HepG2 (cell line): ENCODE measurements around the gene TMEM63C. TPM values are rescaled to one million over a fixed set of nuclear protein-coding genes. Genes with fewer than 3 reads are reported as not detected.

Source experiments
- ATAC-seq: fragments of 200-7000 bp; cut with Tn5 transposase; 3 replicates; pipeline ENCODE4 v1.9.1; 2020; ENCODE audit warnings: mild to moderate bottlenecking, moderate library complexity
- BruUV-seq: library from RNA; stranded (reverse); fragments of 400-500 nt; replicated peaks from 2 replicates; lab custom pipeline; 2021; lab: Mats Ljungman, UMichigan
- CTCF ChIA-PET: fragments of 300-600 bp; formaldehyde crosslinking; extraction: SDS; loops from one replicate; lab custom pipeline; 2021; ENCODE audit warnings: low total read pairs, inconsistent platforms, low intra/inter-chr PET ratio; lab: Yijun Ruan, JAX
- POLR2A ChIA-PET: fragments of 350-600 bp; sonication (Branson Sonifier 250); formaldehyde crosslinking; loops from one replicate; lab custom pipeline; 2020; ENCODE audit warnings: antibody characterized with exemption, inconsistent platforms; lab: Yijun Ruan, JAX
- DNase-seq: peaks from one replicate; pipeline ENCODE4 v3.0.0-alpha.2; 2015; ENCODE audit warnings: low spot score
- FAIRE-seq: peaks from 3 replicates; lab custom pipeline; 2011; peaks lifted over from hg19 to GRCh38; lab: Jason Lieb, UNC
- H2AFZ ChIP-seq: one replicate; pipeline ENCODE4 v1.6.1; 2011; ENCODE audit warnings: low read length, inconsistent platforms
- H3K27ac ChIP-seq: fragments of 300-600 bp; 3 replicates; pipeline ENCODE4 v1.8.0; 2011; ENCODE audit warnings: mixed run types, mild to moderate bottlenecking, mixed read lengths, low read length, inconsistent platforms; ENCODE audit not compliant: insufficient read depth; ENCODE audit errors: extremely low read length
- H3K27me3 ChIP-seq, 2 experiments: fragments of 200-600 bp in 1 of 2; 2 replicates in 1 of 2; 3 replicates in 1 of 2; pipeline versions ENCODE4 v1.6.0 to v1.8.0; 2011; ENCODE audit warnings: low read length in 2 of 2, mild to moderate bottlenecking in 2 of 2, moderate library complexity in 2 of 2, inconsistent platforms in 1 of 2; ENCODE audit not compliant: insufficient read depth in 2 of 2, control insufficient read depth in 1 of 2
- H3K36me3 ChIP-seq, 2 experiments: fragments of 200-600 bp in 1 of 2; replicated peaks in 1 of 2; 2 replicates in 1 of 2; 3 replicates in 1 of 2; pipeline versions ENCODE4 v1.5.1 to v1.8.0; 2011; ENCODE audit warnings: low read length in 2 of 2, inconsistent platforms in 1 of 2; ENCODE audit not compliant: insufficient read depth in 2 of 2, control insufficient read depth in 1 of 2
- H3K4me1 ChIP-seq: 2 replicates; pipeline ENCODE4 v1.5.1; 2012; ENCODE audit warnings: low read length, inconsistent platforms; ENCODE audit not compliant: insufficient read depth
- H3K4me2 ChIP-seq: 2 replicates; pipeline ENCODE4 v1.6.0; 2011; ENCODE audit warnings: low read depth, low read length, inconsistent platforms
- H3K4me3 ChIP-seq, 3 experiments: fragments of 200-600 bp in 1 of 3; sonication (generic), shearing (Covaris generic) in 1 of 3; replicated peaks in 1 of 3; 2 replicates each; pipeline ENCODE4 v1.5.1; 2011 to 2016; ENCODE audit warnings: low read length in 3 of 3, inconsistent platforms in 2 of 3, low read depth in 2 of 3, mild to moderate bottlenecking in 2 of 3, control low read depth in 1 of 3, mixed read lengths in 1 of 3; ENCODE audit not compliant: insufficient read depth in 1 of 3
- H3K79me2 ChIP-seq: one replicate; pipeline ENCODE4 v1.6.1; 2011; ENCODE audit warnings: low read length, inconsistent platforms; ENCODE audit not compliant: insufficient read depth
- H3K9ac ChIP-seq: 2 replicates; pipeline ENCODE4 v1.6.0; 2011; ENCODE audit warnings: mild to moderate bottlenecking, low read depth, low read length, inconsistent platforms; ENCODE audit not compliant: insufficient read depth
- H3K9me3 ChIP-seq: 2 replicates; pipeline ENCODE4 v1.5.1; 2012; ENCODE audit warnings: mild to moderate bottlenecking, low read length
- H4K20me1 ChIP-seq: 2 replicates; pipeline ENCODE4 v1.6.0; 2011; ENCODE audit warnings: inconsistent platforms, mild to moderate bottlenecking, low read length, moderate library complexity; ENCODE audit not compliant: insufficient read depth
- SATB2 ChIP-seq: sonication (generic); formaldehyde crosslinking; IDR thresholded peaks from 2 replicates; pipeline ENCODE4 v1.5.0; 2020; ENCODE audit warnings: missing genetic modification reagents
- TBP ChIP-seq: sonication (generic); formaldehyde crosslinking; IDR thresholded peaks from 2 replicates; pipeline ENCODE4 v1.5.0; 2020; ENCODE audit warnings: missing genetic modification reagents
- U2AF2 ChIP-seq: fragments of 200-400 bp; formaldehyde crosslinking; IDR thresholded peaks from 2 replicates; pipeline ENCODE4 v1.6.1; 2017; ENCODE audit warnings: low read depth, mild to moderate bottlenecking, low read length
- ZBTB7B ChIP-seq: sonication (generic); formaldehyde crosslinking; IDR thresholded peaks from 2 replicates; pipeline ENCODE4 v1.4.0; 2020; ENCODE audit warnings: missing genetic modification reagents
- ZNF350 ChIP-seq: sonication (generic); formaldehyde crosslinking; IDR thresholded peaks from 2 replicates; pipeline ENCODE4 v1.4.0; 2020; ENCODE audit warnings: mild to moderate bottlenecking, low read depth, missing genetic modification reagents, borderline replicate concordance
- ZNF382 ChIP-seq: sonication (generic); formaldehyde crosslinking; IDR thresholded peaks from 2 replicates; pipeline ENCODE4 v1.5.0; 2020; ENCODE audit warnings: missing genetic modification reagents, mild to moderate bottlenecking, borderline replicate concordance
- ZNF44 ChIP-seq: sonication (generic); formaldehyde crosslinking; IDR thresholded peaks from 2 replicates; pipeline ENCODE4 v1.5.1; 2020; ENCODE audit warnings: mild to moderate bottlenecking, missing genetic modification reagents
- ZSCAN25 ChIP-seq: sonication (generic); formaldehyde crosslinking; IDR thresholded peaks from 2 replicates; pipeline ENCODE4 v1.8.0; 2022; ENCODE audit warnings: mild to moderate bottlenecking, missing genetic modification reagents
- WGBS: methylation state at CpG from one replicate; pipeline ENCODE4 v1.1.6; 2017; ENCODE audit warnings: low lambda C conversion rate; 5-methylcytosine and 5-hydroxymethylcytosine counted together
- in situ Hi-C: cut with HindIII; loops from 2 replicates; pipeline ENCODE4 v1.10.0; 2017; ENCODE audit warnings: low pct_unique_long_range_greater_than_20kb; ENCODE audit not compliant: extremely low pct_ligation_motif_present
- intact Hi-C: fragments of 100-400 bp; cut with micrococcal nuclease; formaldehyde crosslinking; loops from one replicate; pipeline ENCODE4 v1.10.0; 2022; ENCODE audit not compliant: unreplicated experiment
- polyA plus RNA-seq, 8 experiments: library from polyadenylated mRNA; depleted of rRNA in 3 of 8; stranded (reverse) in 7 of 8; unstranded in 1 of 8; fragments of >200 nt; fragmentation: Illumina TruSeq in 4 of 8; extraction: Trizol in 4 of 8; gene quantifications; 2 replicates each; pipeline versions ENCODE4 v1.2.1 to v1.2.3, GENCODE V29; 2011 to 2016; ENCODE audit warnings: low read depth in 4 of 8, missing spikeins in 1 of 8, mixed read lengths in 1 of 8; ENCODE audit not compliant: insufficient read depth in 1 of 8
- total RNA-seq, 5 experiments: library from RNA; depleted of rRNA; stranded (reverse); fragments of >200 nt; fragmentation: Illumina TruSeq; extraction: Trizol; gene quantifications; 2 replicates each; pipeline ENCODE4 v1.2.3, GENCODE V29; 2016; ENCODE audit warnings: low read depth in 1 of 5
- TF ChIP-seq, protein P1 (sequence below): sonication (generic); formaldehyde crosslinking; IDR thresholded peaks from 2 replicates; pipeline ENCODE4 v1.9.0; 2022; ENCODE audit warnings: missing genetic modification reagents, mild to moderate bottlenecking, borderline replicate concordance
- TF ChIP-seq, protein P2 (sequence below): IDR thresholded peaks from 2 replicates; pipeline ENCODE4 v1.6.1; 2016; ENCODE audit warnings: low read depth, missing genetic modification reagents, missing compliant biosample characterization

The TMEM63C gene
- total and polyA plus RNA-seq, 2 of the 13 experiments (the other 11 are each of a cell fraction or from before 2014, with no cell fraction given), result 0.17 to 0.27 TPM

DNA sequence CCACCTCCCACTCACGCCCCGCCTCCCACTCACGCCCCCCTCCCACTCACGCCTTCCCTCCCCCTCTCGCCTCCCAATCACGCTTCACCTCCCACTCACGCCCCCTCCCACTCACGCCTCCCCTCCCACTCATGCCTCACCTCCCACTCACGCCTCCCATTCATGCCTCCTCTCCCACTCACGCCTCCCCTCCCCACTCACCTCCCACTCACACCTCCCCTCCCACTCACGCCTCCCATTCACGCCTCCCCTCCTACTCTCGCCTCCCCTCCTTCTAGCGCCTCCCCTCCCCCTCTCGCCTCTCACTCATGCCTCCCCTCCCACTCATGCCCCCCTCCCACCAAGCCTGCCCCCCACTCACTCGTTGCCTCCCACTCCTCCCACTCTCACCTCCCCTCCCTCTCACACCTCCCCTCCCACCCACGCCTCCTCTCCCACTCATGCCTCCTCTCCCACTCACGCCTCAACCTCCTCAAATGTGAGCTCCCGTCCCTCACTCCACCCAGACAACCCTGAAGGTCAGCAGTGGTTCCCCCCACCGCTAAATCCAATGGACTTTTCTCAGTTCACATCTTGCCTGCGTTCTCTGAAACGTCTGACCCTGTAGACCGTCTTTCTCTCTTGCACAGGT lies 39.8 kb downstream of the TMEM63C start:
- WGBS, result 56% methylated on average over 21 of the region's 23 CpGs
- in situ Hi-C loops, result no loop called here
- TF ChIP-seq TBP (CRISPR knock-in tag) (no peak), U2AF2 (no peak)

DNA sequence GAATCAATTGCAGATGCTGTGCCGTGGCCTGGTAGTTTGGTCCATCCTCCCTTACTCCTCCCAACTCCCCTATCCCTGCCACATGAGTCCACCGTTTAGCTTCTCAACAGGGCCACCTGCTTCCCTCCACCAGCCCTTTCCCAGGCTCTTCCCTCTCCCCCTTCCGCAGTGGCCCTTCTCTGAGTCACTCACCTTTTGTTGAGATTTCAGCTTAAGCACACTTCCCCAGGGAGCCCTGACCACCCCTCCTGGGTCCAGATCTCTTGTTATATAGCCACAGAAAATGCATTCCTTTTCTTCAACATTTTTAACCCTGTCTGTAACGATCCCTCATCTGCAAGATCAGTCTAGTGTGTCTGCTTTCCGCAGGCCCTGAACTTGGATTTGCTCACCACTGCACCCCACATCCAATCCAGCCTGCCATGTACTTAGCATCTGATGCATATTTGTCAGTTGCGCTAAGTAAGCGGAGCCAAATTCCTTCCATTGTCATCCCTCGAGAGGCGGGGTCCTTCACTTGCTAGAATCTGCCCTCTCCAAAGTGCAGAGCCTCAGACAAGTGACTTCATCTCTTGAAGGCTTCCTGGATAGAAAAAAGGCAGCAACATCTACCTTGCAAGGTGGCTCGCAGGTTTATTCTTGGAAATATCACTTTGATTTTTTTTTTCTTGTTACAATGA lies 41.1 kb downstream of the TMEM63C start:
- DNase-seq, result no peak
- 41% methylated on average over 10 of the region's 10 CpGs for WGBS
- ChIA-PET CTCF (no interaction called here), POLR2A (no interaction called here)
- H3K4me2 ChIP-seq, result no peak overlapping the region
- no peaks in the 10 kb centered on the region for H3K36me3 ChIP-seq
- 0 out of 5 replicates have a peak, but pooled peaks cover 0 to 3% of the 10 kb centered on the region in 2 experiments for H3K27me3 ChIP-seq
- no peaks in the 10 kb centered on the region for H4K20me1 ChIP-seq
- intact Hi-C loops, result no loop called here
- in situ Hi-C loops, result no loop called here
- H3K4me3 ChIP-seq, result no peak overlapping the region
- BruUV-seq, result no TSS peak
- no peaks in the 10 kb centered on the region for H3K4me1 ChIP-seq
- H3K79me2 ChIP-seq, result no peaks in the 10 kb centered on the region
- no peak overlapping the region for H2AFZ ChIP-seq
- FAIRE-seq, result no peak
- ATAC-seq, result no peak
- no peak overlapping the region for H3K9ac ChIP-seq
- no peak overlapping the region for H3K27ac ChIP-seq
- no peaks in the 10 kb centered on the region for H3K9me3 ChIP-seq
- TF ChIP-seq SATB2 (CRISPR knock-in tag) (no peak), ZNF382 (CRISPR knock-in tag) (no peak), ZNF350 (no peak), ZSCAN25 (CRISPR knock-in tag) (no peak), ZNF44 (CRISPR knock-in tag) (no peak), ZBTB7B (CRISPR knock-in tag) (no peak)
- TF ChIP-seq, protein P1, sequence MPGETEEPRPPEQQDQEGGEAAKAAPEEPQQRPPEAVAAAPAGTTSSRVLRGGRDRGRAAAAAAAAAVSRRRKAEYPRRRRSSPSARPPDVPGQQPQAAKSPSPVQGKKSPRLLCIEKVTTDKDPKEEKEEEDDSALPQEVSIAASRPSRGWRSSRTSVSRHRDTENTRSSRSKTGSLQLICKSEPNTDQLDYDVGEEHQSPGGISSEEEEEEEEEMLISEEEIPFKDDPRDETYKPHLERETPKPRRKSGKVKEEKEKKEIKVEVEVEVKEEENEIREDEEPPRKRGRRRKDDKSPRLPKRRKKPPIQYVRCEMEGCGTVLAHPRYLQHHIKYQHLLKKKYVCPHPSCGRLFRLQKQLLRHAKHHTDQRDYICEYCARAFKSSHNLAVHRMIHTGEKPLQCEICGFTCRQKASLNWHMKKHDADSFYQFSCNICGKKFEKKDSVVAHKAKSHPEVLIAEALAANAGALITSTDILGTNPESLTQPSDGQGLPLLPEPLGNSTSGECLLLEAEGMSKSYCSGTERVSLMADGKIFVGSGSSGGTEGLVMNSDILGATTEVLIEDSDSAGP, result no peak
- TF ChIP-seq, protein P2, sequence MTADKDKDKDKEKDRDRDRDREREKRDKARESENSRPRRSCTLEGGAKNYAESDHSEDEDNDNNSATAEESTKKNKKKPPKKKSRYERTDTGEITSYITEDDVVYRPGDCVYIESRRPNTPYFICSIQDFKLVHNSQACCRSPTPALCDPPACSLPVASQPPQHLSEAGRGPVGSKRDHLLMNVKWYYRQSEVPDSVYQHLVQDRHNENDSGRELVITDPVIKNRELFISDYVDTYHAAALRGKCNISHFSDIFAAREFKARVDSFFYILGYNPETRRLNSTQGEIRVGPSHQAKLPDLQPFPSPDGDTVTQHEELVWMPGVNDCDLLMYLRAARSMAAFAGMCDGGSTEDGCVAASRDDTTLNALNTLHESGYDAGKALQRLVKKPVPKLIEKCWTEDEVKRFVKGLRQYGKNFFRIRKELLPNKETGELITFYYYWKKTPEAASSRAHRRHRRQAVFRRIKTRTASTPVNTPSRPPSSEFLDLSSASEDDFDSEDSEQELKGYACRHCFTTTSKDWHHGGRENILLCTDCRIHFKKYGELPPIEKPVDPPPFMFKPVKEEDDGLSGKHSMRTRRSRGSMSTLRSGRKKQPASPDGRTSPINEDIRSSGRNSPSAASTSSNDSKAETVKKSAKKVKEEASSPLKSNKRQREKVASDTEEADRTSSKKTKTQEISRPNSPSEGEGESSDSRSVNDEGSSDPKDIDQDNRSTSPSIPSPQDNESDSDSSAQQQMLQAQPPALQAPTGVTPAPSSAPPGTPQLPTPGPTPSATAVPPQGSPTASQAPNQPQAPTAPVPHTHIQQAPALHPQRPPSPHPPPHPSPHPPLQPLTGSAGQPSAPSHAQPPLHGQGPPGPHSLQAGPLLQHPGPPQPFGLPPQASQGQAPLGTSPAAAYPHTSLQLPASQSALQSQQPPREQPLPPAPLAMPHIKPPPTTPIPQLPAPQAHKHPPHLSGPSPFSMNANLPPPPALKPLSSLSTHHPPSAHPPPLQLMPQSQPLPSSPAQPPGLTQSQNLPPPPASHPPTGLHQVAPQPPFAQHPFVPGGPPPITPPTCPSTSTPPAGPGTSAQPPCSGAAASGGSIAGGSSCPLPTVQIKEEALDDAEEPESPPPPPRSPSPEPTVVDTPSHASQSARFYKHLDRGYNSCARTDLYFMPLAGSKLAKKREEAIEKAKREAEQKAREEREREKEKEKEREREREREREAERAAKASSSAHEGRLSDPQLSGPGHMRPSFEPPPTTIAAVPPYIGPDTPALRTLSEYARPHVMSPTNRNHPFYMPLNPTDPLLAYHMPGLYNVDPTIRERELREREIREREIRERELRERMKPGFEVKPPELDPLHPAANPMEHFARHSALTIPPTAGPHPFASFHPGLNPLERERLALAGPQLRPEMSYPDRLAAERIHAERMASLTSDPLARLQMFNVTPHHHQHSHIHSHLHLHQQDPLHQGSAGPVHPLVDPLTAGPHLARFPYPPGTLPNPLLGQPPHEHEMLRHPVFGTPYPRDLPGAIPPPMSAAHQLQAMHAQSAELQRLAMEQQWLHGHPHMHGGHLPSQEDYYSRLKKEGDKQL (CRISPR knock-in tag), result no peak

More for the DNA sequence above, 39.8 kb downstream of the TMEM63C start:
- intact Hi-C loops, result no loop called here
- DNase-seq, result no peak
- Histone ChIP-seq H3K9ac (no peak overlapping the region), H3K36me3 (no peaks in the 10 kb centered on the region), H3K4me3 (no peak overlapping the region), H3K4me2 (no peak overlapping the region), H3K79me2 (no peaks in the 10 kb centered on the region), H3K27ac (no peak overlapping the region), H3K27me3 (0 out of 5 replicates have a peak, but pooled peaks cover 0 to 3% of the 10 kb centered on the region in 2 experiments), H3K9me3 (no peaks in the 10 kb centered on the region), H3K4me1 (no peaks in the 10 kb centered on the region), H4K20me1 (no peaks in the 10 kb centered on the region), H2AFZ (no peak overlapping the region)
- ATAC-seq, result no peak
- FAIRE-seq, result no peak
- no TSS peak for BruUV-seq
- POLR2A ChIA-PET, result no interaction called here
- CTCF ChIA-PET, result no interaction called here
